Ishikawa (cell line): ENCODE results near the gene MACROD2.

Experiments
- CREB1 ChIP-seq: IDR thresholded peaks from 2 replicates; pipeline ENCODE4 v1.6.1; 2012; ENCODE audit warnings: low read depth
- EP300 ChIP-seq: IDR thresholded peaks from 2 replicates; pipeline ENCODE4 v1.6.1; 2012; ENCODE audit warnings: borderline replicate concordance
- FOXM1 ChIP-seq: IDR thresholded peaks from 2 replicates; pipeline ENCODE4 v1.6.1; 2012; ENCODE audit warnings: low read depth, borderline replicate concordance
- RAD21 ChIP-seq: IDR thresholded peaks from 2 replicates; pipeline ENCODE4 v1.6.1; 2012; ENCODE audit warnings: low read depth
- TAF1 ChIP-seq: IDR thresholded peaks from 2 replicates; pipeline ENCODE4 v1.6.1; 2012; ENCODE audit warnings: low read depth, mild to moderate bottlenecking
- TCF12 ChIP-seq: IDR thresholded peaks from 2 replicates; pipeline ENCODE4 v1.6.1; 2012; ENCODE audit warnings: low read depth
- TEAD4 ChIP-seq: IDR thresholded peaks from 2 replicates; pipeline ENCODE4 v1.6.1; 2012
- TF ChIP-seq, protein P1 (sequence below): IDR thresholded peaks from 2 replicates; pipeline ENCODE4 v1.6.1; 2012; ENCODE audit warnings: low read depth, mild to moderate bottlenecking

DNA sequence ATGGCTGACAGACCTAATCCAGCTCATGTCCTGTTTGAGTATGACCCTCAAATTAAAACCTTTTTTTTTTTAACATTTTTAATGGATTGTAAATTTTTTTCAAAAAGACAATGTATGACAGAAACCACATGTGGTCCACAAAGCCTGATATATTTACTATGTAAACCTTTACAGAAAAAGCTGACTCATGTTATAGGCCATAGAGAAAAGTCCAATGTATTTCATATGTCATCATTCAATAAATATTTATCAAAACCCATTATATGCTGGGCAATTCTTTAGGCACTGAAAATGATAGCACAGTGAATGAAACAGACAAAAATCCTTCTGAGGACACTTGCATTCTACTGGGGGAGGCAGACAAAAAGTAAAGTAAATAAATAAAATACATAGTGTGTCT, 1168.3 kb downstream of the MACROD2 start:
- no peak for TF ChIP-seq TAF1
- no peak for TF ChIP-seq FOXM1
- TF ChIP-seq TCF12 = no peak
- no peak for TF ChIP-seq RAD21
- TF ChIP-seq, protein P1, sequence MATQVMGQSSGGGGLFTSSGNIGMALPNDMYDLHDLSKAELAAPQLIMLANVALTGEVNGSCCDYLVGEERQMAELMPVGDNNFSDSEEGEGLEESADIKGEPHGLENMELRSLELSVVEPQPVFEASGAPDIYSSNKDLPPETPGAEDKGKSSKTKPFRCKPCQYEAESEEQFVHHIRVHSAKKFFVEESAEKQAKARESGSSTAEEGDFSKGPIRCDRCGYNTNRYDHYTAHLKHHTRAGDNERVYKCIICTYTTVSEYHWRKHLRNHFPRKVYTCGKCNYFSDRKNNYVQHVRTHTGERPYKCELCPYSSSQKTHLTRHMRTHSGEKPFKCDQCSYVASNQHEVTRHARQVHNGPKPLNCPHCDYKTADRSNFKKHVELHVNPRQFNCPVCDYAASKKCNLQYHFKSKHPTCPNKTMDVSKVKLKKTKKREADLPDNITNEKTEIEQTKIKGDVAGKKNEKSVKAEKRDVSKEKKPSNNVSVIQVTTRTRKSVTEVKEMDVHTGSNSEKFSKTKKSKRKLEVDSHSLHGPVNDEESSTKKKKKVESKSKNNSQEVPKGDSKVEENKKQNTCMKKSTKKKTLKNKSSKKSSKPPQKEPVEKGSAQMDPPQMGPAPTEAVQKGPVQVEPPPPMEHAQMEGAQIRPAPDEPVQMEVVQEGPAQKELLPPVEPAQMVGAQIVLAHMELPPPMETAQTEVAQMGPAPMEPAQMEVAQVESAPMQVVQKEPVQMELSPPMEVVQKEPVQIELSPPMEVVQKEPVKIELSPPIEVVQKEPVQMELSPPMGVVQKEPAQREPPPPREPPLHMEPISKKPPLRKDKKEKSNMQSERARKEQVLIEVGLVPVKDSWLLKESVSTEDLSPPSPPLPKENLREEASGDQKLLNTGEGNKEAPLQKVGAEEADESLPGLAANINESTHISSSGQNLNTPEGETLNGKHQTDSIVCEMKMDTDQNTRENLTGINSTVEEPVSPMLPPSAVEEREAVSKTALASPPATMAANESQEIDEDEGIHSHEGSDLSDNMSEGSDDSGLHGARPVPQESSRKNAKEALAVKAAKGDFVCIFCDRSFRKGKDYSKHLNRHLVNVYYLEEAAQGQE = no peak
- no peak for TF ChIP-seq CREB1
- TF ChIP-seq EP300 = no peak
- no peak for TF ChIP-seq TEAD4
